Activated CD4-positive, CD25-positive, alpha-beta regulatory T cell treated with anti-CD3 and anti-CD28 coated beads, Interleukin-2, amount 50 U/mL, for 24 hours (primary cell): ENCODE data around the gene PRDX5.

Experiments
- ATAC-seq, 2 donors: fragments of 150-1000 bp; cut with Tn5 transposase; one replicate each; pipeline ENCODE4 v1.10.0; 2021; ENCODE audit warnings: mild to moderate bottlenecking in 1 of 2, moderate library complexity in 1 of 2

The PRDX5 gene

DNA sequence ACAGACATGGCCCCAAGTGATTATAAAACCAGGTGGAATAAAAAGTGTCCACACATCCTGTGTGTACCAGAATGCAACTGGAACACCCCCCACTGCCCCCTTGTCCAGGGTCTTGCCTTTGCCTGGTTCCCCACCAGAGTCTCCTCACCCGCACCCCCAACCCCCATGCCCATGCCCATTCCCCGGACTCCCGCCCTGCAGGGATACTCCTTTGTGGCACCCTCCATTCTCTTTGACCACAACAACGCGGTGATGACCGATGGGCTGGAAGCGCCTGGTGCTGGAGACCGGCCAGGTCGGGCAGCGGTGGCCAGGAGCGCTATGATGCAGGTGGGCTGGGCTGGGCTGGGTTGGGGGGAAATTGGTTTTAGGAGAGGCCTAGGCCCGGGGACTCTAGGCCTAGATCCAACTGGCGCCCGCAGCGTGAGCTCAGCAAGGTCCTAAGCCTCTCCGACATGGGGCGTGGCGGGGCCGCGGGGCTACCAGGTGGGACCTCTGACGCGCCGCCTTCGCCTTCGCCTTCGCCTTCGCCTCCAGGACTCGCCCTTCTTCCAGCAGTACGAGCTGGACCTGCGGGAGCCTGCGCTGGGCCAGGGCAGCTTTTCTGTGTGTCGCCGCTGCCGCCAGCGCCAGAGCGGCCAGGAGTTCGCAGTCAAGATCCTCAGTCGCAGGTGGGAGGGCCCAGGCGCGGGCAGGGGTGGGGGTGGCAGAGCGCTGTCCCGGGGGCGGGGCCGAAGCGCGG lies 50.2 kb downstream of the PRDX5 start:
- ATAC-seq: no peak

DNA sequence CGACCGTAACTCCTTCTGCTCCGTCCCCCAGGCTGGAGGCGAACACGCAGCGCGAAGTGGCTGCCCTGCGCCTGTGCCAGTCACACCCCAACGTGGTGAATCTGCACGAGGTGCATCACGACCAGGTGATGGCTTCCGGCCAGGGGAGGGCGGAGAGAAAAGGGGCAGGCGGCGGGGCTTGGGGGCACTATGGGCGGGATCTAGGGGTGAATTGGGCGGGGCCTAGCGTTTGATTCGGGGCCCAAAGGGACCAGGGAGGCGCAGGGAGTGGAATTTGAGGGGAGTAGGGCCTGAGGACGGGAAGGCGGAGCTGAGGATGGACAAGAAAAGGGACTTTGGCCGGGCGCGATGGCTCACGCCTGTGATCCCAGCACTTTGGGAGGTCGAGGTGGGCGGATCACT lies 50.8 kb downstream of the PRDX5 start:
- no peak for ATAC-seq

DNA sequence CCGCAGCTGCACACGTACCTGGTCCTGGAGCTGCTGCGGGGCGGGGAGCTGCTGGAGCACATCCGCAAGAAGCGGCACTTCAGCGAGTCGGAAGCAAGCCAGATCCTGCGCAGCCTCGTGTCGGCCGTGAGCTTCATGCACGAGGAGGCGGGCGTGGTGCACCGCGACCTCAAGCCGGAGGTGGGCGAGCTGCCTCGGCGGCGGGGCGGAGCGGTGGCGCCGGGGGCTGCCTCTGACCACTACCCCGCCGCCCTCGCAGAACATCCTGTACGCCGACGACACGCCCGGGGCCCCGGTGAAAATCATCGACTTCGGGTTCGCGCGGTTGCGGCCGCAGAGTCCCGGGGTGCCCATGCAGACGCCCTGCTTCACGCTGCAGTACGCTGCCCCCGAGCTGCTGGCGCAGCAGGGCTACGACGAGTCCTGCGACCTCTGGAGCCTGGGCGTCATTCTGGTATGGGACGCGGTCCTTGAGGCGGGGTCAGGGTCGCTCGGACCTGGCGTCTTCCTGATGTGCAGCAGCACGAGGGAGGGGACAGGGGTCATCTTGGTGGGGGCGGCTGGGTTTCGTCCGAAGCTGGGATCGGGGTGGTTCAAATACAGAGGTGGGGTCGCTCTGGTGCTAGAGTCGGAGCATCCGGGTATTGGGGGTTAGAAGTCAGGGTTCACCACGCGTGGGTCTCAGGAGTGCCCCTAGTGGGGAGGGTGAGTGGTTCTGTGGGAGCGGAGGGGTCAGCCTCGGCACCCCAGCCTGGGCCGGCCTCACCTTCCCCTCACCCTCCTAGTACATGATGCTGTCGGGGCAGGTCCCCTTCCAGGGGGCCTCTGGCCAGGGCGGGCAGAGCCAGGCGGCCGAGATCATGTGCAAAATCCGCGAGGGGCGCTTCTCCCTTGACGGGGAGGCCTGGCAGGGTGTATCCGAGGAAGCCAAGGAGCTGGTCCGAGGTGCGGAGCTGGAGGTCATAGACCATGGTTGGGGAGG lies 51.8 kb downstream of the PRDX5 start:
- ATAC-seq: no peak

DNA sequence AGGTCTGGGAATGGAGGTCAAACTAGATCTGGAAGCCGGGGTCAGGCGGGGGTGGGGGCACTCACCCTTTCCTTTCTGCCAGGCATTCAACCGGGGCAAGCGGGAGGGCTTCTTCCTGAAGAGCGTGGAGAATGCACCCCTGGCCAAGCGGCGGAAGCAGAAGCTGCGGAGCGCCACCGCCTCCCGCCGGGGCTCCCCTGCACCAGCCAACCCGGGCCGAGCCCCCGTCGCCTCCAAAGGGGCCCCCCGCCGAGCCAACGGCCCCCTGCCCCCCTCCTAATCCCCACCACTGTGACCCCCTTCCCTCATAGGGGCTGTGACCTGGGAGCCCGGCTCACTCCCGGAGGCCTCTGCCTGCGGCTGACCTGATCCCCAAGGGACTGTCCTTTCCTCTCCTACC lies 53.3 kb downstream of the PRDX5 start:
- no peak for ATAC-seq
